HG02678 (cell line): ENCODE data around the gene YJEFN3.
A peak's percentile ranks its signal among the peaks of the same experiment; 100 is the strongest.

Experiments
- ATAC-seq: cut with Tn5 transposase; IDR thresholded peaks from one replicate; pipeline ENCODE4 v1.9.1; 2021; ENCODE audit warnings: mild to moderate bottlenecking, moderate library complexity; ENCODE audit not compliant: unreplicated experiment

YJEFN3 gene

GRCh38 chr19:19528721-19529490 is at the start of gene YJEFN3:
YJEFN3 (plus strand) TSS chr19:19528911; CDS start chr19:19528933, 22 bp downstream.
- ATAC-seq: no peak

GRCh38 chr19:19480688-19481087 is 48.0 kb upstream of the YJEFN3 start:
- no peak for ATAC-seq

GRCh38 chr19:19482809-19483596 is 45.7 kb upstream of the YJEFN3 start:
- ATAC-seq: no peak

- no peak for ATAC-seq
Measured at GRCh38 chr19:19485161-19485997, 43.3 kb upstream of the YJEFN3 start.

- ATAC-seq: no peak
Measured at GRCh38 chr19:19485998-19486290, 42.8 kb upstream of the YJEFN3 start.

- ATAC-seq: no peak
Measured at GRCh38 chr19:19486343-19487076, 42.2 kb upstream of the YJEFN3 start.

GRCh38 chr19:19487077-19487949 is 41.4 kb upstream of the YJEFN3 start:
- no peak for ATAC-seq

GRCh38 chr19:19487950-19488874 is 40.5 kb upstream of the YJEFN3 start:
- no peak for ATAC-seq

- ATAC-seq: peak; percentile 59
Measured at GRCh38 chr19:19488875-19489690, 39.6 kb upstream of the YJEFN3 start.

GRCh38 chr19:19489804-19490204 is 38.9 kb upstream of the YJEFN3 start:
- no peak for ATAC-seq

- no peak for ATAC-seq
Measured at GRCh38 chr19:19490214-19490968, 38.3 kb upstream of the YJEFN3 start.

GRCh38 chr19:19491321-19492025 is 37.2 kb upstream of the YJEFN3 start:
- ATAC-seq: no peak

- no peak for ATAC-seq
Measured at GRCh38 chr19:19492026-19492610, 36.6 kb upstream of the YJEFN3 start.

- no peak for ATAC-seq
Measured at GRCh38 chr19:19493841-19494546, 34.7 kb upstream of the YJEFN3 start.
